ENCODE data around the gene ZDHHC7. TPM values are rescaled to one million over a fixed set of nuclear protein-coding genes. Genes with fewer than 3 reads are reported as not detected.
A peak's percentile ranks its signal among the peaks of the same experiment; 100 is the strongest.
"Not testable (repeated sequence)": the region's sequence is repeated elsewhere in the genome, so short reads cannot be mapped to it uniquely, and the experiment has no call there.

The ZDHHC7 gene
- total and polyA plus RNA-seq, 9 of the 15 experiments (the other 6 are each of a cell fraction or from before 2014, with no cell fraction given), result 1.7 to 49.7 (median 37.4) TPM

DNA sequence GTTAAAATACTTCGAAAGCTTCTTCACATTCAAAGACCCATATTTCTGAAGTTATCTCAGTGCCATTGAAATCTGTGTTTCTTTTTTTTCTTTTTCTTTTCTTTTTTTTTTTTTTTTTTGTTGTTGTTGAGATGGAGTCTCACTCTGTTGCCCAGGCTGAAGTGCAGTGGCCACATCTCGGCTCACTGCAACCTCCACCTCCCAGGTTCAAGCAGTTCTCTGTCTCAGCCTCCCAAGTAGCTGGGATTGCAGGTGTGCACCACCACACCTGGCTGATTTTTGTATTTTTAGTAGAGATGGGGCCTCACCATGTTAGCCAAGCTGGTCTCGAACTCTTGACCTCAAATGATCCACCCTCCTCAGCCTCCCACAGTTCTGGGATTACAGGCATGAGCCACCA is 43.0 kb upstream of the ZDHHC7 start:
- H3K4me2 ChIP-seq (ENCODE audit: insufficient read depth, low read length); H3K27me3 ChIP-seq (ENCODE audit: control insufficient read depth in 2 of 2, insufficient read depth in 2 of 2, low read length in 2 of 2); H3K4me3 ChIP-seq; DNase-seq (ENCODE audit: extremely low read depth in 1 of 4, low spot score in 3 of 4); H4K20me1 ChIP-seq (replicated peaks; ENCODE audit: control insufficient read depth, insufficient read depth, low read length); H3K9ac ChIP-seq (ENCODE audit: insufficient read depth in 1 of 2, low read depth in 2 of 2, low read length in 2 of 2); H3K9me1 ChIP-seq (ENCODE audit: control insufficient read depth, insufficient read depth, low read length); in situ Hi-C loops (cut with MboI); CTCF ChIA-PET (ENCODE audit: low intra/inter-chr PET ratio); H3K27ac ChIP-seq (ENCODE audit: extremely low read depth, low read depth, low read length); H2AFZ ChIP-seq (ENCODE audit: low read depth, low read length); BruUV-seq (replicated peaks); FAIRE-seq; intact Hi-C loops (cut with micrococcal nuclease); H3K9me3 ChIP-seq (replicated peaks; ENCODE audit: control insufficient read depth, insufficient read depth, low read depth, low read length); ATAC-seq: not testable (repeated sequence)
- peaks cover 48 to 55% of the 10 kb centered on the region in 2 experiments for H3K4me1 ChIP-seq (replicated peaks in 1 of 2; ENCODE audit: control insufficient read depth in 2 of 2, insufficient read depth in 2 of 2, low read length in 2 of 2)
- POLR2A ChIA-PET, result interaction anchor here (0.7 to 3.2 kb wide), 3 partner anchors 12 to 56 kb away, joined by 3 to 14 read pairs (median 3); no protein-coding TSS in a partner anchor
- TF ChIP-seq, protein P1, sequence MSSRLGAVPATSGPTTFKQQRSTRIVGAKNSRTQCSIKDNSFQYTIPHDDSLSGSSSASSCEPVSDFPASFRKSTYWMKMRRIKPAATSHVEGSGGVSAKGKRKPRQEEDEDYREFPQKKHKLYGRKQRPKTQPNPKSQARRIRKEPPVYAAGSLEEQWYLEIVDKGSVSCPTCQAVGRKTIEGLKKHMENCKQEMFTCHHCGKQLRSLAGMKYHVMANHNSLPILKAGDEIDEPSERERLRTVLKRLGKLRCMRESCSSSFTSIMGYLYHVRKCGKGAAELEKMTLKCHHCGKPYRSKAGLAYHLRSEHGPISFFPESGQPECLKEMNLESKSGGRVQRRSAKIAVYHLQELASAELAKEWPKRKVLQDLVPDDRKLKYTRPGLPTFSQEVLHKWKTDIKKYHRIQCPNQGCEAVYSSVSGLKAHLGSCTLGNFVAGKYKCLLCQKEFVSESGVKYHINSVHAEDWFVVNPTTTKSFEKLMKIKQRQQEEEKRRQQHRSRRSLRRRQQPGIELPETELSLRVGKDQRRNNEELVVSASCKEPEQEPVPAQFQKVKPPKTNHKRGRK (tag; IDR thresholded peaks at IDR 0.05), result peak; percentile 69
- 0 out of 2 replicates have a peak, but pooled peaks have one; percentile 22 for TF ChIP-seq E2F3 (CRISPR knock-in tag; IDR thresholded peaks at IDR 0.05)
- peak; percentile 62; the same call in 1 of the 2 replicates for TF ChIP-seq BCOR (IDR thresholded peaks at IDR 0.05)
- peaks cover 21% of the 10 kb centered on the region for H3K36me3 ChIP-seq (ENCODE audit: control insufficient read depth, insufficient read depth, low read length)
- 92% methylated on average over 3 of the region's 3 CpGs for WGBS (ENCODE audit: insufficient coverage, low coverage, missing lambda C conversion rate)
- peaks cover 34% of the 10 kb centered on the region for H3K79me2 ChIP-seq (ENCODE audit: control insufficient read depth, insufficient read depth, low read length)

DNA sequence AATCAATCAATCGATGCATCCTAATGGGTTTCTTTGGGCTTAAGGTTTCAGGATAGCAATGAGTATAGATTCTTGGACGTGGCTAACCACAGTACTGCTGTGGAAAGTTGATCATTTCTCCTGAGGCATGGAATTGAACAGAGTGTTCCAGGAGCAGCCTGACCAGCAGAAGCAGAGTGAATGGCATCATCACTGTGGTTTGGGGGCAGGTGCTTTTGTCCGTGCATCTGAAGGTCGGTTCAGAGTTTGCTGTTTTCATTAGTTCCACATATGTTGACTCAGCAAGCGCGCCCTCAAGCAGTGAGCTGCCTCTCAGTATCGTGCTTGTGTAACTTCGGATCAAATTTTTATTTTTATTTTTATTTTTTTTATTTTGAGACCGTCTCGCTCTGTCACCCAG is 41.2 kb upstream of the ZDHHC7 start:
- H3K4me2 ChIP-seq (ENCODE audit: insufficient read depth, low read length), result no peak overlapping the region
- H4K20me1 ChIP-seq (replicated peaks; ENCODE audit: control insufficient read depth, insufficient read depth, low read length), result no peaks in the 10 kb centered on the region
- H3K4me3 ChIP-seq, result no peak overlapping the region
- no peaks in the 10 kb centered on the region for H3K27me3 ChIP-seq (ENCODE audit: control insufficient read depth in 2 of 2, insufficient read depth in 2 of 2, low read length in 2 of 2)
- H3K4me1 ChIP-seq (replicated peaks in 1 of 2; ENCODE audit: control insufficient read depth in 2 of 2, insufficient read depth in 2 of 2, low read length in 2 of 2), result peaks cover 65 to 72% of the 10 kb centered on the region in 2 experiments
- no peak overlapping the region for H3K27ac ChIP-seq (ENCODE audit: extremely low read depth, low read depth, low read length)
- H3K79me2 ChIP-seq (ENCODE audit: control insufficient read depth, insufficient read depth, low read length), result peaks cover 52% of the 10 kb centered on the region
- POLR2A ChIA-PET, result interaction anchor here (0.5 to 0.6 kb wide), 2 partner anchors 84 to 1578 kb away, joined by 3 read pairs; no protein-coding TSS in a partner anchor
- H2AFZ ChIP-seq (ENCODE audit: low read depth, low read length), result no peak overlapping the region
- H3K36me3 ChIP-seq (ENCODE audit: control insufficient read depth, insufficient read depth, low read length), result peaks cover 10% of the 10 kb centered on the region
- H3K9me3 ChIP-seq (replicated peaks; ENCODE audit: control insufficient read depth, insufficient read depth, low read depth, low read length), result 0 out of 2 replicates have a peak, but pooled peaks cover 2% of the 10 kb centered on the region
- DNase-seq (ENCODE audit: extremely low read depth in 1 of 4, low spot score in 3 of 4) (no peak), ATAC-seq (no peak), FAIRE-seq (no peak)
- TF ChIP-seq, protein P2, sequence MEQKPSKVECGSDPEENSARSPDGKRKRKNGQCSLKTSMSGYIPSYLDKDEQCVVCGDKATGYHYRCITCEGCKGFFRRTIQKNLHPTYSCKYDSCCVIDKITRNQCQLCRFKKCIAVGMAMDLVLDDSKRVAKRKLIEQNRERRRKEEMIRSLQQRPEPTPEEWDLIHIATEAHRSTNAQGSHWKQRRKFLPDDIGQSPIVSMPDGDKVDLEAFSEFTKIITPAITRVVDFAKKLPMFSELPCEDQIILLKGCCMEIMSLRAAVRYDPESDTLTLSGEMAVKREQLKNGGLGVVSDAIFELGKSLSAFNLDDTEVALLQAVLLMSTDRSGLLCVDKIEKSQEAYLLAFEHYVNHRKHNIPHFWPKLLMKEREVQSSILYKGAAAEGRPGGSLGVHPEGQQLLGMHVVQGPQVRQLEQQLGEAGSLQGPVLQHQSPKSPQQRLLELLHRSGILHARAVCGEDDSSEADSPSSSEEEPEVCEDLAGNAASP (IDR thresholded peaks at IDR 0.05), result no peak
- peak; percentile 47; the same call in 1 of the 2 replicates for TF ChIP-seq ZNF316 (IDR thresholded peaks at IDR 0.05)
- TF ChIP-seq RBM34 (IDR thresholded peaks at IDR 0.05; ENCODE audit: borderline replicate concordance, insufficient read depth, low read length), result no peak
- peak; percentile 10 for TF ChIP-seq MEIS2 (IDR thresholded peaks at IDR 0.05; ENCODE audit: partially characterized antibody)
- TF ChIP-seq, protein P3, sequence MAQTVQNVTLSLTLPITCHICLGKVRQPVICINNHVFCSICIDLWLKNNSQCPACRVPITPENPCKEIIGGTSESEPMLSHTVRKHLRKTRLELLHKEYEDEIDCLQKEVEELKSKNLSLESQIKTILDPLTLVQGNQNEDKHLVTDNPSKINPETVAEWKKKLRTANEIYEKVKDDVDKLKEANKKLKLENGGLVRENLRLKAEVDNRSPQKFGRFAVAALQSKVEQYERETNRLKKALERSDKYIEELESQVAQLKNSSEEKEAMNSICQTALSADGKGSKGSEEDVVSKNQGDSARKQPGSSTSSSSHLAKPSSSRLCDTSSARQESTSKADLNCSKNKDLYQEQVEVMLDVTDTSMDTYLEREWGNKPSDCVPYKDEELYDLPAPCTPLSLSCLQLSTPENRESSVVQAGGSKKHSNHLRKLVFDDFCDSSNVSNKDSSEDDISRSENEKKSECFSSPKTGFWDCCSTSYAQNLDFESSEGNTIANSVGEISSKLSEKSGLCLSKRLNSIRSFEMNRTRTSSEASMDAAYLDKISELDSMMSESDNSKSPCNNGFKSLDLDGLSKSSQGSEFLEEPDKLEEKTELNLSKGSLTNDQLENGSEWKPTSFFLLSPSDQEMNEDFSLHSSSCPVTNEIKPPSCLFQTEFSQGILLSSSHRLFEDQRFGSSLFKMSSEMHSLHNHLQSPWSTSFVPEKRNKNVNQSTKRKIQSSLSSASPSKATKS (CRISPR knock-in tag; IDR thresholded peaks at IDR 0.05), result no peak
- no peak for TF ChIP-seq NFYB (IDR thresholded peaks at IDR 0.05; ENCODE audit: extremely low read depth, insufficient read length)
- TF ChIP-seq BRCA1 (IDR thresholded peaks at IDR 0.05), result no peak
- no peak for TF ChIP-seq BRCA1 (CRISPR knock-in tag; IDR thresholded peaks at IDR 0.05)
- 0 out of 2 replicates have a peak, but pooled peaks have one; percentile 16 for TF ChIP-seq MAFF (IDR thresholded peaks at IDR 0.05; ENCODE audit: low read length)
- intact Hi-C loops (cut with micrococcal nuclease) (no loop called here), in situ Hi-C loops (cut with MboI) (no loop called here)
- BruUV-seq (replicated peaks), result no TSS peak
- H3K9ac ChIP-seq (ENCODE audit: insufficient read depth in 1 of 2, low read depth in 2 of 2, low read length in 2 of 2), result no peak overlapping the region
- 88% methylated on average over 10 of the region's 10 CpGs for WGBS (ENCODE audit: insufficient coverage, low coverage, missing lambda C conversion rate)
- H3K9me1 ChIP-seq (ENCODE audit: control insufficient read depth, insufficient read depth, low read length), result no peaks in the 10 kb centered on the region
- CTCF ChIA-PET (ENCODE audit: low intra/inter-chr PET ratio), result no interaction called here

Data from K562 (cell line).